Smooth muscle cell (in vitro differentiated cells): ENCODE measurements around the gene OR4K14. TPM values are rescaled to one million over a fixed set of nuclear protein-coding genes. Genes with fewer than 3 reads are reported as not detected.
"Not testable (repeated sequence)": the region's sequence is repeated elsewhere in the genome, so short reads cannot be mapped to it uniquely, and the experiment has no call there.

Experiments used
- DNase-seq: peaks from one replicate; lab custom pipeline; 2025; ENCODE audit not compliant: unreplicated experiment; lab: John Stamatoyannopoulos, UW
- H2AFZ ChIP-seq: fragments of 200-600 bp; sonication (generic); 2 replicates; pipeline ENCODE4 v1.6.0; 2016; ENCODE audit warnings: antibody characterized with exemption, low read depth, mild to moderate bottlenecking
- H3F3A ChIP-seq: fragments of 200-600 bp; sonication (generic); 2 replicates; pipeline ENCODE4 v1.6.0; 2017; ENCODE audit warnings: antibody characterized with exemption, low read depth
- H3K27ac ChIP-seq: fragments of 200-600 bp; sonication (generic); 2 replicates; pipeline ENCODE4 v1.5.1; 2016; ENCODE audit warnings: low read depth, mild to moderate bottlenecking
- H3K27me3 ChIP-seq: fragments of 200-600 bp; sonication (generic); 2 replicates; pipeline ENCODE4 v1.6.1; 2016; ENCODE audit warnings: low read depth, mild to moderate bottlenecking
- H3K36me3 ChIP-seq: fragments of 200-600 bp; sonication (generic); 2 replicates; pipeline ENCODE4 v1.5.1; 2016; ENCODE audit warnings: low read depth
- H3K4me1 ChIP-seq: fragments of 200-600 bp; sonication (generic); 2 replicates; pipeline ENCODE4 v1.5.1; 2016; ENCODE audit warnings: low read depth
- H3K4me2 ChIP-seq: fragments of 200-600 bp; sonication (generic); 2 replicates; pipeline ENCODE4 v1.6.0; 2016; ENCODE audit warnings: mild to moderate bottlenecking
- H3K4me3 ChIP-seq: fragments of 200-600 bp; sonication (generic); 2 replicates; pipeline ENCODE4 v1.5.1; 2016; ENCODE audit warnings: mild to moderate bottlenecking
- H3K79me2 ChIP-seq: fragments of 200-600 bp; sonication (generic); 2 replicates; pipeline ENCODE4 v1.6.0; 2016; ENCODE audit warnings: low read depth, mild to moderate bottlenecking
- H3K9ac ChIP-seq: fragments of 200-600 bp; sonication (generic); 2 replicates; pipeline ENCODE4 v1.6.0; 2016; ENCODE audit warnings: low read depth
- H3K9me3 ChIP-seq: fragments of 200-600 bp; sonication (generic); replicated peaks from 2 replicates; pipeline ENCODE4 v1.5.1; 2016; ENCODE audit warnings: low read depth
- H4K20me1 ChIP-seq: fragments of 200-600 bp; sonication (generic); 2 replicates; pipeline ENCODE4 v1.6.0; 2016; ENCODE audit warnings: low read depth
- CTCF ChIP-seq: fragments of 200-600 bp; sonication (generic); IDR thresholded peaks from 2 replicates; pipeline ENCODE4 v1.5.1; 2017; ENCODE audit warnings: borderline replicate concordance, mild to moderate bottlenecking, antibody characterized with exemption; ENCODE audit not compliant: insufficient read depth, poor library complexity, severe bottlenecking
- WGBS: methylation state at CpG from one replicate; pipeline ENCODE4 v1.1.7; 2016; ENCODE audit warnings: low lambda C conversion rate; 5-methylcytosine and 5-hydroxymethylcytosine counted together
- polyA plus RNA-seq: library from polyadenylated mRNA; unstranded; fragments of >200 nt; fragmentation: Nextera tagmentation; extraction: Ambion mirVana; gene quantifications from 2 replicates; pipeline ENCODE4 v1.2.1, GENCODE V29; 2016
- total RNA-seq: library from RNA; depleted of rRNA; stranded (reverse); fragments of >200 nt; gene quantifications from 2 replicates; pipeline ENCODE4 v1.2.3, GENCODE V29; 2014

Gene OR4K14
- total and polyA plus RNA-seq, 2 experiments from 2014 or later, result not detected

DNA sequence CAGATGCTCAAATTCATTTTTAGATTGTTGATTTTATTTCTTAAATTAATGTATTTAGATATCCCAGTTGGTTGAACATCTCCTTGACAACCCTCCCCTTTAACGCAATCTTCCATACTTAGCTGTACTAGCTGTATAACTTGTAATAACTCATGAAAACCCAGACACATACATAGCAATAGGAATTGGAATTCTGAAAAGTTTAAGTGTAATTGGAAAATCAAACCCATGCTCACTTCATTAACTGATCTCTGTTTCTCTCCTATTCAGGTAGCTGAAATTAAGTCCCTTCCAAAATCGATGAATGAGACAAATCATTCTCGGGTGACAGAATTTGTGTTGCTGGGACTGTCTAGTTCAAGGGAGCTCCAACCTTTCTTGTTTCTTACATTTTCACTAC, 43.8 kb downstream of the OR4K14 start, which contains the start of gene OR4K15:
TSS of gene OR4K15 (plus strand) at position 301 of the 400 bp plus-strand sequence. CDS start at position 301, 0 bp downstream.
- peaks cover 3% of the 10 kb centered on the region for H3K9me3 ChIP-seq
- H3K4me3 ChIP-seq, result no peak within 1 kb of the TSS
- DNase-seq, result no peak
- H3K79me2 ChIP-seq, result no peaks in the 10 kb centered on the region
- H3K4me1 ChIP-seq, result no peaks in the 10 kb centered on the region
- WGBS, result 90% methylated on average over 3 of the region's 3 CpGs
- no peak for TF ChIP-seq CTCF
- no peaks in the 10 kb centered on the region for H3F3A ChIP-seq
- no peak within 1 kb of the TSS for H3K27ac ChIP-seq
- no peaks in the 10 kb centered on the region for H3K27me3 ChIP-seq
- H3K9ac ChIP-seq, result no peak within 1 kb of the TSS
- H3K4me2 ChIP-seq, result no peak within 1 kb of the TSS
- H2AFZ ChIP-seq, result no peak within 1 kb of the TSS
- no peaks in the 10 kb centered on the region for H3K36me3 ChIP-seq
- no peaks in the 10 kb centered on the region for H4K20me1 ChIP-seq

GRCh38 chr14:19974844-19975243, 44.3 kb downstream of the OR4K14 start:
- Histone ChIP-seq H3K36me3 (no peaks in the 10 kb centered on the region), H3K27ac (no peak overlapping the region), H3K4me1 (no peaks in the 10 kb centered on the region), H3K27me3 (no peaks in the 10 kb centered on the region), H3K79me2 (no peaks in the 10 kb centered on the region), H4K20me1 (no peaks in the 10 kb centered on the region), H3K9ac (no peak overlapping the region), H3K4me2 (no peak overlapping the region), H3F3A (no peaks in the 10 kb centered on the region), H3K4me3 (no peak overlapping the region), H3K9me3 (peaks cover 3% of the 10 kb centered on the region), H2AFZ (no peak overlapping the region)
- TF ChIP-seq CTCF, result no peak
- no peak for DNase-seq
- WGBS, result 71% methylated on average over 1 of the region's 1 CpG

- not testable (repeated sequence) for H3K4me1 ChIP-seq, H3K9ac ChIP-seq, H3K4me3 ChIP-seq, H2AFZ ChIP-seq, H4K20me1 ChIP-seq, H3K4me2 ChIP-seq, H3F3A ChIP-seq, H3K27ac ChIP-seq, H3K27me3 ChIP-seq, H3K79me2 ChIP-seq, H3K36me3 ChIP-seq, H3K9me3 ChIP-seq, DNase-seq
- 79% methylated on average over 2 of the region's 2 CpGs for WGBS
These were observed 49.4 kb downstream of the OR4K14 start for GRCh38 chr14:19969735-19970134.

Other genes with a start within 250 kb of the OR4K14 start
- gene OR4M1, start 245.8 kb downstream of the OR4K14 start, total RNA-seq, result not detected in 2 replicates
- gene OR4M1, start 245.8 kb downstream of the OR4K14 start, polyA plus RNA-seq, result not detected in 2 replicates
- not detected in 2 replicates for gene OR4N2, start 215.5 kb downstream of the OR4K14 start, total RNA-seq
- not detected in 2 replicates for gene OR4N2, start 215.5 kb downstream of the OR4K14 start, polyA plus RNA-seq
- gene OR4K2, start 144.2 kb downstream of the OR4K14 start, total RNA-seq, result not detected in 2 replicates
- gene OR4K2, start 144.2 kb downstream of the OR4K14 start, polyA plus RNA-seq, result not detected in 2 replicates
- gene OR4K5, start 98.7 kb downstream of the OR4K14 start, total RNA-seq, result not detected in 2 replicates
- not detected in 2 replicates for gene OR4K5, start 98.7 kb downstream of the OR4K14 start, polyA plus RNA-seq
- gene OR4K1, start 88.4 kb downstream of the OR4K14 start, total RNA-seq, result not detected in 2 replicates
- not detected in 2 replicates for gene OR4K1, start 88.4 kb downstream of the OR4K14 start, polyA plus RNA-seq
- not detected in 2 replicates for gene OR4K15, start 43.7 kb downstream of the OR4K14 start, total RNA-seq
- gene OR4K15, start 43.7 kb downstream of the OR4K14 start, polyA plus RNA-seq, result not detected in 2 replicates
- gene OR4Q2, start 17.1 kb downstream of the OR4K14 start, total RNA-seq, result not detected in 2 replicates
- not detected in 2 replicates for gene OR4Q2, start 17.1 kb downstream of the OR4K14 start, polyA plus RNA-seq
- gene OR4K13, start 16.7 kb upstream of the OR4K14 start, total RNA-seq, result not detected in 2 replicates
- not detected in 2 replicates for gene OR4K13, start 16.7 kb upstream of the OR4K14 start, polyA plus RNA-seq
- not detected in 2 replicates for gene OR4L1, start 40.7 kb upstream of the OR4K14 start, total RNA-seq
- gene OR4L1, start 40.7 kb upstream of the OR4K14 start, polyA plus RNA-seq, result not detected in 2 replicates
- gene OR4K17, start 91.4 kb upstream of the OR4K14 start, total RNA-seq, result not detected in 2 replicates
- gene OR4K17, start 91.4 kb upstream of the OR4K14 start, polyA plus RNA-seq, result not detected in 2 replicates
- not detected in 2 replicates for gene OR4N5, start 119.5 kb upstream of the OR4K14 start, total RNA-seq
- not detected in 2 replicates for gene OR4N5, start 119.5 kb upstream of the OR4K14 start, polyA plus RNA-seq
- gene OR11G2, start 171.6 kb upstream of the OR4K14 start, total RNA-seq, result not detected in 2 replicates
- gene OR11G2, start 171.6 kb upstream of the OR4K14 start, polyA plus RNA-seq, result not detected in 2 replicates
- gene OR11H6, start 204.4 kb upstream of the OR4K14 start, total RNA-seq, result not detected in 2 replicates
- gene OR11H6, start 204.4 kb upstream of the OR4K14 start, polyA plus RNA-seq, result not detected in 2 replicates
- gene OR11H7, start 209.7 kb upstream of the OR4K14 start, total RNA-seq, result not detected in 2 replicates
- gene OR11H7, start 209.7 kb upstream of the OR4K14 start, polyA plus RNA-seq, result not detected in 2 replicates
- gene OR11H4, start 220.0 kb upstream of the OR4K14 start, total RNA-seq, result not detected in 2 replicates
- gene OR11H4, start 220.0 kb upstream of the OR4K14 start, polyA plus RNA-seq, result not detected in 2 replicates